Measurements from ENCODE around the gene RPS8. TPM values are rescaled to one million over a fixed set of nuclear protein-coding genes. Genes with fewer than 3 reads are reported as not detected.

RPS8 gene
- total RNA-seq (2022) (965 and 1,104 TPM in 2 replicates), Bru-seq, nascent RNA (percentile 99 among the genes with signal in this experiment), BruChase-seq, experiment 1, labeled RNA remaining after a 6-hour chase (percentile 99 among the genes with signal in this experiment), BruChase-seq, experiment 2, labeled RNA remaining after a 2-hour chase (percentile 98 among the genes with signal in this experiment)
- long read RNA-seq, transcript RPS8-207 (5 exons, 1,115 nt): minor isoform, 55 of 646 reads
- long read RNA-seq, transcript RPS8-201 (6 exons, 685 nt): minor isoform, 9 of 646 reads
- long read RNA-seq, transcript RPS8-202 (6 exons, 881 nt): major isoform, 533 of 646 reads
- long read RNA-seq, transcript RPS8-203 (3 exons, 898 nt): minor isoform, 8 of 646 reads
- long read RNA-seq, partial matches to known transcripts: 27 of 646 reads
- long read RNA-seq, other reads (novel, unspliced or antisense): 7 of 646 reads

- no peaks in the 10 kb centered on the region for H3K27me3 Mint-ChIP-seq (ENCODE audit: unreplicated experiment)
- peak; percentile 88 for DNase-seq
- no peaks in the 10 kb centered on the region for H3K9me3 Mint-ChIP-seq (ENCODE audit: low read depth, unreplicated experiment)
- H3K27ac Mint-ChIP-seq (ENCODE audit: unreplicated experiment): peak within 1 kb of the TSS; percentile 98
- H3K36me3 Mint-ChIP-seq (ENCODE audit: insufficient read depth, unreplicated experiment): peaks cover 56% of the 10 kb centered on the region
- H3K4me3 Mint-ChIP-seq (ENCODE audit: low read depth, unreplicated experiment): peak within 1 kb of the TSS; percentile 97
- CTCF ChIA-PET: interaction anchor here (1.0 to 1.9 kb wide), 3 partner anchors 9 to 44 kb away, joined by 3 to 4 read pairs (median 3); partner anchors contain the start of genes PLK3 and RNU5D-1
- TSS peak; percentile 96 for BruUV-seq (replicated peaks)
- H3K4me1 Mint-ChIP-seq (ENCODE audit: low read depth, unreplicated experiment): peaks cover 19% of the 10 kb centered on the region
- intact Hi-C loops (cut with micrococcal nuclease; ENCODE audit: unreplicated experiment): no loop called here
- TF ChIP-seq CTCF (IDR thresholded peaks at IDR 0.05; ENCODE audit: unreplicated experiment): no peak
Observed at GRCh38 chr1:44775078-44775929, at the start of gene RPS8. TSS of gene RPS8 (plus strand) at chr1:44775540. CDS start at chr1:44775597, 57 bp downstream.

GRCh38 chr1:44730741-44731512 lies 44.4 kb upstream of the RPS8 start, which contains the start of gene RNU5D-1:
TSS of gene RNU5D-1 (minus strand) at chr1:44731170.
- Mint-ChIP-seq H3K27ac (ENCODE audit: unreplicated experiment) (peak within 1 kb of the TSS; percentile 100), H3K27me3 (ENCODE audit: unreplicated experiment) (no peaks in the 10 kb centered on the region), H3K36me3 (ENCODE audit: insufficient read depth, unreplicated experiment) (peaks cover 20% of the 10 kb centered on the region), H3K4me1 (ENCODE audit: low read depth, unreplicated experiment) (peaks cover 19% of the 10 kb centered on the region), H3K4me3 (ENCODE audit: low read depth, unreplicated experiment) (peak within 1 kb of the TSS; percentile 58), H3K9me3 (ENCODE audit: low read depth, unreplicated experiment) (no peaks in the 10 kb centered on the region)
- peak; percentile 74 for TF ChIP-seq CTCF (IDR thresholded peaks at IDR 0.05; ENCODE audit: unreplicated experiment)
- intact Hi-C loops (cut with micrococcal nuclease; ENCODE audit: unreplicated experiment): loop anchor here (1.0 kb wide), 1 partner anchor 8 kb away; the partner anchor contains the start of gene KIF2C
- DNase-seq: peak; percentile 96
- CTCF ChIA-PET: interaction anchor here (1.0 to 1.7 kb wide), 4 partner anchors 9 to 573 kb away, joined by 3 to 11 read pairs (median 4); no protein-coding TSS in a partner anchor
- TSS peak; percentile 100 for BruUV-seq (replicated peaks)

GRCh38 chr1:44733365-44733764 lies 42.0 kb upstream of the RPS8 start:
- Mint-ChIP-seq H3K36me3 (ENCODE audit: insufficient read depth, unreplicated experiment) (peaks cover 23% of the 10 kb centered on the region), H3K27ac (ENCODE audit: unreplicated experiment) (no peak overlapping the region), H3K9me3 (ENCODE audit: low read depth, unreplicated experiment) (peaks cover 4% of the 10 kb centered on the region), H3K27me3 (ENCODE audit: unreplicated experiment) (peaks cover 17% of the 10 kb centered on the region), H3K4me3 (ENCODE audit: low read depth, unreplicated experiment) (no peak overlapping the region), H3K4me1 (ENCODE audit: low read depth, unreplicated experiment) (peaks cover 19% of the 10 kb centered on the region)
- CTCF ChIA-PET: no interaction called here
- no peak for DNase-seq
- no TSS peak for BruUV-seq (replicated peaks)
- no peak for TF ChIP-seq CTCF (IDR thresholded peaks at IDR 0.05; ENCODE audit: unreplicated experiment)
- intact Hi-C loops (cut with micrococcal nuclease; ENCODE audit: unreplicated experiment): no loop called here

- no peak for DNase-seq
- no peak for TF ChIP-seq CTCF (IDR thresholded peaks at IDR 0.05; ENCODE audit: unreplicated experiment)
- CTCF ChIA-PET: no interaction called here
- H3K36me3 Mint-ChIP-seq (ENCODE audit: insufficient read depth, unreplicated experiment): peaks cover 27% of the 10 kb centered on the region
- BruUV-seq (replicated peaks): no TSS peak
- H3K9me3 Mint-ChIP-seq (ENCODE audit: low read depth, unreplicated experiment): peaks cover 4% of the 10 kb centered on the region
- peaks cover 16% of the 10 kb centered on the region for H3K4me1 Mint-ChIP-seq (ENCODE audit: low read depth, unreplicated experiment)
- intact Hi-C loops (cut with micrococcal nuclease; ENCODE audit: unreplicated experiment): no loop called here
- peaks cover 17% of the 10 kb centered on the region for H3K27me3 Mint-ChIP-seq (ENCODE audit: unreplicated experiment)
- H3K27ac Mint-ChIP-seq (ENCODE audit: unreplicated experiment): no peak overlapping the region
- no peak overlapping the region for H3K4me3 Mint-ChIP-seq (ENCODE audit: low read depth, unreplicated experiment)
Observed at GRCh38 chr1:44733784-44734183, 41.6 kb upstream of the RPS8 start.
